H1 (cell line): ENCODE measurements around the gene ACACB. TPM values are rescaled to one million over a fixed set of nuclear protein-coding genes. Genes with fewer than 3 reads are reported as not detected.

Source experiments
- CTCF ChIA-PET: fragments of 300-600 bp; sonication (Branson Sonifier 250); formaldehyde crosslinking; loops from one replicate; lab custom pipeline; 2021; ENCODE audit not compliant: partially characterized antibody; lab: Charles Lee
- POLR2A ChIA-PET: fragments of 300-600 bp; sonication (Branson Sonifier 250); formaldehyde crosslinking; loops from one replicate; lab custom pipeline; 2021; ENCODE audit warnings: inconsistent platforms; ENCODE audit not compliant: partially characterized antibody; lab: Charles Lee
- DNase-seq, 2 experiments: peaks; one replicate each; pipeline versions ENCODE4 v3.0.0 to v3.0.0-alpha.2; 2010 to 2022; ENCODE audit warnings: low spot score in 2 of 2, low read depth in 1 of 2, mixed read lengths in 1 of 2
- FAIRE-seq: peaks from 2 replicates; lab custom pipeline; 2011; peaks lifted over from hg19 to GRCh38; lab: Jason Lieb, UNC
- H2AFZ ChIP-seq: 2 replicates; pipeline ENCODE4 v1.8.1; 2012; ENCODE audit warnings: low read length, inconsistent platforms
- H2AK5ac ChIP-seq: 2 replicates; pipeline ENCODE4 v1.6.1; 2013; ENCODE audit warnings: low read depth, low read length
- H2BK120ac ChIP-seq: replicated peaks from 2 replicates; pipeline ENCODE3; 2013; ENCODE audit warnings: low read depth, low read length, inconsistent platforms
- H2BK12ac ChIP-seq: 2 replicates; pipeline ENCODE4 v1.6.1; 2013; ENCODE audit warnings: low read depth, low read length
- H2BK15ac ChIP-seq: 2 replicates; pipeline ENCODE4 v1.6.1; 2013; ENCODE audit warnings: low read length
- H2BK20ac ChIP-seq: 2 replicates; pipeline ENCODE4 v1.6.1; 2013; ENCODE audit warnings: low read length
- H2BK5ac ChIP-seq: 2 replicates; pipeline ENCODE4 v1.6.1; 2013; ENCODE audit warnings: low read depth, low read length
- H3K14ac ChIP-seq: 2 replicates; pipeline ENCODE4 v1.6.1; 2013; ENCODE audit warnings: inconsistent platforms; ENCODE audit not compliant: insufficient read length
- H3K18ac ChIP-seq: 2 replicates; pipeline ENCODE4 v1.6.1; 2013; ENCODE audit warnings: low read length; ENCODE audit errors: extremely low read depth
- H3K23ac ChIP-seq: 2 replicates; pipeline ENCODE4 v1.6.1; 2013; ENCODE audit warnings: inconsistent platforms; ENCODE audit not compliant: insufficient read length
- H3K23me2 ChIP-seq: 2 replicates; pipeline ENCODE4 v1.6.1; 2013; ENCODE audit warnings: low read depth, low read length
- H3K27ac ChIP-seq: 2 replicates; pipeline ENCODE4 v1.6.1; 2011; ENCODE audit warnings: low read depth, low read length, inconsistent platforms
- H3K27me3 ChIP-seq, 4 experiments: replicated peaks in 1 of 4; 1 replicate in 1 of 4; 2 replicates in 3 of 4; pipeline versions ENCODE4 v1.6.1 to v1.8.1; 2011 to 2013; ENCODE audit warnings: low read length in 3 of 4, mild to moderate bottlenecking in 3 of 4, inconsistent platforms in 2 of 4, mixed read lengths in 2 of 4, moderate library complexity in 1 of 4; ENCODE audit not compliant: control insufficient read depth in 3 of 4, insufficient read depth in 3 of 4; ENCODE audit errors: extremely low read depth in 1 of 4
- H3K36me3 ChIP-seq, 4 experiments: 2 replicates each; pipeline versions ENCODE4 v1.6.1 to v1.8.1; 2011 to 2013; ENCODE audit warnings: mild to moderate bottlenecking in 4 of 4, low read length in 3 of 4, moderate library complexity in 2 of 4, control low read depth in 1 of 4, inconsistent platforms in 1 of 4; ENCODE audit not compliant: insufficient read depth in 4 of 4, control insufficient read depth in 2 of 4
- H3K4ac ChIP-seq: replicated peaks from 2 replicates; pipeline ENCODE3; 2013; ENCODE audit warnings: low read length, low read depth, mixed read lengths, inconsistent platforms; ENCODE audit not compliant: insufficient read length
- H3K4me1 ChIP-seq, 4 experiments: replicated peaks in 1 of 4; 1 replicate in 1 of 4; 2 replicates in 3 of 4; pipeline versions ENCODE4 v1.6.1 to v1.8.1; 2011 to 2013; ENCODE audit warnings: low read length in 3 of 4, inconsistent platforms in 2 of 4, mixed read lengths in 1 of 4; ENCODE audit not compliant: insufficient read depth in 4 of 4, control insufficient read depth in 3 of 4
- H3K4me2 ChIP-seq, 2 experiments: 2 replicates each; pipeline versions ENCODE4 v1.6.1 to v1.8.1; 2011 to 2013; ENCODE audit warnings: low read depth in 2 of 2, low read length in 2 of 2, control low read depth in 1 of 2, inconsistent platforms in 1 of 2, mild to moderate bottlenecking in 1 of 2; ENCODE audit not compliant: insufficient read depth in 1 of 2
- H3K4me3 ChIP-seq, 4 experiments: fragments of 200-600, 300-600 bp in 1 of 4; sonication (generic), shearing (Covaris generic), sonication (Bioruptor Twin) in 1 of 4; 2 replicates each; pipeline versions ENCODE4 v1.5.1 to v1.8.1; 2011 to 2016; ENCODE audit warnings: low read length in 4 of 4, low read depth in 3 of 4, control low read depth in 2 of 4, inconsistent platforms in 2 of 4, mild to moderate bottlenecking in 2 of 4, mixed read lengths in 1 of 4, moderate library complexity in 1 of 4; ENCODE audit not compliant: insufficient read depth in 2 of 4; ENCODE audit errors: extremely low read depth in 1 of 4
- H3K56ac ChIP-seq: replicated peaks from 2 replicates; pipeline ENCODE3; 2013; ENCODE audit warnings: low read depth, mild to moderate bottlenecking, mixed read lengths, low read length, inconsistent platforms; ENCODE audit not compliant: insufficient read length
- H3K79me1 ChIP-seq: 2 replicates; pipeline ENCODE4 v1.6.1; 2013; ENCODE audit warnings: low read depth, low read length, control low read depth
- H3K79me2 ChIP-seq, 2 experiments: 2 replicates each; pipeline versions ENCODE4 v1.6.1 to v1.8.1; 2012 to 2013; ENCODE audit warnings: low read length in 2 of 2, mild to moderate bottlenecking in 2 of 2, inconsistent platforms in 1 of 2; ENCODE audit not compliant: insufficient read depth in 2 of 2, control insufficient read depth in 1 of 2
- H3K9ac ChIP-seq, 4 experiments: replicated peaks in 1 of 4; 1 replicate in 1 of 4; 2 replicates in 3 of 4; pipeline versions ENCODE4 v1.6.1 to v1.8.1; 2011 to 2013; ENCODE audit warnings: low read depth in 3 of 4, low read length in 3 of 4, control low read depth in 2 of 4, mild to moderate bottlenecking in 2 of 4, moderate library complexity in 2 of 4, inconsistent platforms in 1 of 4; ENCODE audit errors: extremely low read depth in 1 of 4
- H3K9me3 ChIP-seq, 2 experiments: 2 replicates each; pipeline versions ENCODE4 v1.6.1 to v1.8.1; 2012 to 2013; ENCODE audit warnings: mild to moderate bottlenecking in 2 of 2, moderate library complexity in 2 of 2, control low read depth in 1 of 2, inconsistent platforms in 1 of 2, low read depth in 1 of 2, low read length in 1 of 2, mixed read lengths in 1 of 2; ENCODE audit not compliant: insufficient read depth in 2 of 2
- H4K20me1 ChIP-seq, 2 experiments: replicated peaks in 1 of 2; 2 replicates each; pipeline versions ENCODE3 to v1.8.1; 2011 to 2013; ENCODE audit warnings: inconsistent platforms in 2 of 2, low read length in 2 of 2, mild to moderate bottlenecking in 1 of 2; ENCODE audit not compliant: insufficient read depth in 2 of 2, control insufficient read depth in 1 of 2
- H4K5ac ChIP-seq: 2 replicates; pipeline ENCODE4 v1.6.1; 2013; ENCODE audit warnings: low read length, low read depth, mixed read lengths, inconsistent platforms; ENCODE audit not compliant: insufficient read length
- H4K8ac ChIP-seq: 2 replicates; pipeline ENCODE4 v1.8.0; 2013; ENCODE audit warnings: mild to moderate bottlenecking, moderate library complexity, low read length, inconsistent platforms; ENCODE audit not compliant: insufficient read depth; ENCODE audit errors: extremely low read depth
- H4K91ac ChIP-seq: replicated peaks from 2 replicates; pipeline ENCODE3; 2013; ENCODE audit warnings: low read length, mixed read lengths, inconsistent platforms; ENCODE audit not compliant: insufficient read length
- BCL11A ChIP-seq, 2 experiments: IDR thresholded peaks; one replicate each; pipeline ENCODE4 v1.6.1; 2011; ENCODE audit warnings: low read depth in 2 of 2, low read length in 2 of 2, mild to moderate bottlenecking in 2 of 2
- CBX5 ChIP-seq: fragments of 300-800, 300-1000 bp; sonication (generic); IDR thresholded peaks from 2 replicates; pipeline ENCODE4 v1.7.1; 2016; ENCODE audit warnings: antibody characterized with exemption, low read length, low read depth
- CHD2 ChIP-seq: IDR thresholded peaks from 2 replicates; pipeline ENCODE4 v1.6.1; 2012; ENCODE audit warnings: low read length, improper control_type of control experiment
- CTBP2 ChIP-seq: IDR thresholded peaks from 2 replicates; pipeline ENCODE4 v1.7.0; 2011; ENCODE audit warnings: borderline replicate concordance, mild to moderate bottlenecking, moderate library complexity, mixed read lengths, low read length; ENCODE audit not compliant: insufficient read depth, insufficient read length
- GABPA ChIP-seq: IDR thresholded peaks from 2 replicates; pipeline ENCODE4 v1.6.1; 2011; ENCODE audit warnings: mild to moderate bottlenecking, low read length, moderate library complexity, borderline replicate concordance; ENCODE audit not compliant: insufficient read depth
- GTF2F1 ChIP-seq: IDR thresholded peaks from 2 replicates; pipeline ENCODE4 v1.6.1; 2012; ENCODE audit warnings: low read depth, low read length, improper control_type of control experiment, borderline replicate concordance
- HDAC6 ChIP-seq: IDR thresholded peaks from one replicate; pipeline ENCODE4 v1.7.1; 2012; ENCODE audit warnings: low read depth, mild to moderate bottlenecking, inconsistent platforms, low read length, moderate library complexity
- JUN ChIP-seq: IDR thresholded peaks from 2 replicates; pipeline ENCODE4 v1.6.1; 2011; ENCODE audit warnings: low read depth, mild to moderate bottlenecking, improper control_type of control experiment, low read length
- POLR2A ChIP-seq, 2 experiments: IDR thresholded peaks; 1 replicate in 1 of 2; 2 replicates in 1 of 2; pipeline ENCODE4 v1.6.1; 2011; ENCODE audit warnings: low read depth in 2 of 2, low read length in 2 of 2, mild to moderate bottlenecking in 2 of 2; ENCODE audit errors: control extremely low read depth in 1 of 2
- RAD21 ChIP-seq, 2 experiments: IDR thresholded peaks in 1 of 2; conservative IDR thresholded peaks in 1 of 2; 2 replicates each; pipeline ENCODE4 v1.6.1; 2011; ENCODE audit warnings: low read depth in 2 of 2, low read length in 2 of 2, improper control_type of control experiment in 1 of 2, inconsistent platforms in 1 of 2, mild to moderate bottlenecking in 1 of 2, moderate library complexity in 1 of 2
- RXRA ChIP-seq: IDR thresholded peaks from 2 replicates; pipeline ENCODE4 v1.6.1; 2011; ENCODE audit warnings: low read depth, mild to moderate bottlenecking, low read length, moderate library complexity; ENCODE audit not compliant: insufficient read depth
- SP2 ChIP-seq: IDR thresholded peaks from 2 replicates; pipeline ENCODE4 v1.6.1; 2012; ENCODE audit warnings: mild to moderate bottlenecking, low read length, inconsistent platforms
- USF2 ChIP-seq: IDR thresholded peaks from 2 replicates; pipeline ENCODE4 v1.6.1; 2011; ENCODE audit warnings: low read length, improper control_type of control experiment
- WGBS, 2 experiments: shearing (Covaris generic) in 1 of 2; methylation state at CpG; one replicate each; pipeline versions ENCODE4 v1.1.6 to v1.1.7; 2013 to 2015; ENCODE audit warnings: low lambda C conversion rate in 2 of 2, mixed read lengths in 2 of 2, inconsistent platforms in 1 of 2, low coverage in 1 of 2, missing lambda C conversion rate in 1 of 2; ENCODE audit not compliant: insufficient replicate concordance in 2 of 2, insufficient coverage in 1 of 2, insufficient read length in 1 of 2; ENCODE audit errors: extremely low coverage in 1 of 2, missing lambda C conversion rate in 1 of 2; 5-methylcytosine and 5-hydroxymethylcytosine counted together
- polyA plus RNA-seq, 7 experiments: library from polyadenylated mRNA; depleted of rRNA in 3 of 7; stranded (reverse) in 5 of 7; unstranded in 2 of 7; fragments of >200 nt in 5 of 7; fragments of 200-250 nt in 2 of 7; gene quantifications; 1 replicate in 5 of 7; 2 replicates in 1 of 7; 4 replicates in 1 of 7; pipeline versions ENCODE4 v1.2.1 to v1.2.3, GENCODE V29; 2011 to 2013; ENCODE audit warnings: missing spikeins in 2 of 7, mixed read lengths in 2 of 7
- total RNA-seq: library from RNA; stranded (reverse); fragmentation: NEBNext Ultra II Directional; extraction: Animal tissue kit (Norgen Biotek cat#: 25700); gene quantifications from 2 replicates; pipeline ENCODE4 v1.2.1, GENCODE V29; 2021

The ACACB gene
- total and polyA plus RNA-seq, 2 of the 8 experiments (the other 6 are each of a cell fraction or from before 2014, with no cell fraction given), result 5.8 to 15.3 TPM

- Histone ChIP-seq H3K56ac (no peak overlapping the region), H3K4me2 (no peak overlapping the region), H3K36me3 (no peaks in the 10 kb centered on the region), H3K4ac (no peak overlapping the region), H3K27ac (no peak overlapping the region), H4K20me1 (no peaks in the 10 kb centered on the region), H3K79me2 (no peaks in the 10 kb centered on the region), H3K14ac (no peak overlapping the region), H3K9me3 (no peaks in the 10 kb centered on the region), H2BK15ac (no peak overlapping the region), H3K4me3 (no peak overlapping the region), H3K79me1 (no peaks in the 10 kb centered on the region; the same call in 1 of the 2 replicates), H2AK5ac (no peak overlapping the region), H3K4me1 (peaks cover 0 to 7% (median 3%) of the 10 kb centered on the region in 4 experiments; a peak in 4 of 7 replicates), H3K18ac (no peak overlapping the region), H3K27me3 (no peaks in the 10 kb centered on the region), H4K8ac (no peak overlapping the region), H2BK12ac (no peak overlapping the region), H3K23ac (no peak overlapping the region), H4K5ac (no peak overlapping the region), H2BK5ac (no peak overlapping the region), H4K91ac (no peak overlapping the region), H3K9ac (no peak overlapping the region), H2BK20ac (no peak overlapping the region), H2AFZ (no peak overlapping the region), H3K23me2 (no peaks in the 10 kb centered on the region), H2BK120ac (no peak overlapping the region)
- FAIRE-seq, result no peak
- DNase-seq, result no peak
- POLR2A ChIA-PET, result interaction anchor here (0.6 kb wide), 1 partner anchor 81 kb away, joined by 3 read pairs; no protein-coding TSS in a partner anchor
- whole genome bisulfite sequencing, 2 experiments, result 82% methylated on average over 5 of the region's 5 CpGs; no CpG with 5 or more reads in 1 of the 2 experiments
- CTCF ChIA-PET, result interaction anchor here (1.0 to 6.9 kb wide), 5 partner anchors 12 to 118 kb away, joined by 4 to 43 read pairs (median 6); no protein-coding TSS in a partner anchor
- TF ChIP-seq JUN (no peak), CBX5 (no peak), RAD21 (IDR thresholded peaks at IDR 0.05 in 1 of 2, conservative IDR thresholded peaks at IDR 0.05 in 1 of 2; ENCODE audit: low read depth in 2 of 2, low read length in 2 of 2) (no peak), HDAC6 (no peak), CHD2 (no peak), POLR2A (IDR thresholded peaks at IDR 0.05; ENCODE audit: control extremely low read depth in 1 of 2, low read depth in 2 of 2, low read length in 2 of 2) (no peak), GTF2F1 (no peak), SP2 (no peak), RXRA (no peak), BCL11A (IDR thresholded peaks at IDR 0.05; ENCODE audit: low read depth in 2 of 2, low read length in 2 of 2) (no peak), GABPA (no peak), USF2 (no peak), CTBP2 (no peak)
These were observed 159.8 kb downstream of the ACACB start for GRCh38 chr12:109276160-109276559.
